Fibroblast of pulmonary artery (primary cell): ENCODE data around the gene MIF4GD.

Experiments
- DNase-seq: peaks from one replicate; pipeline ENCODE4 v3.0.0-alpha.2; 2010; ENCODE audit warnings: low read depth
- H3K4me3 ChIP-seq: replicated peaks from 2 replicates; pipeline ENCODE4 v1.5.1; 2011; ENCODE audit warnings: low read depth, mild to moderate bottlenecking, control low read depth, low read length, moderate library complexity
- CTCF ChIP-seq: IDR thresholded peaks from 2 replicates; pipeline ENCODE4 v1.5.1; 2011; ENCODE audit warnings: mild to moderate bottlenecking, control low read depth, low read length, inconsistent platforms; ENCODE audit errors: missing control alignments

MIF4GD gene

GRCh38 chr17:75239214-75239613 lies 31.8 kb downstream of the MIF4GD start:
- H3K4me3 ChIP-seq, result no peak overlapping the region
- no peak for TF ChIP-seq CTCF
- DNase-seq, result no peak

DNA sequence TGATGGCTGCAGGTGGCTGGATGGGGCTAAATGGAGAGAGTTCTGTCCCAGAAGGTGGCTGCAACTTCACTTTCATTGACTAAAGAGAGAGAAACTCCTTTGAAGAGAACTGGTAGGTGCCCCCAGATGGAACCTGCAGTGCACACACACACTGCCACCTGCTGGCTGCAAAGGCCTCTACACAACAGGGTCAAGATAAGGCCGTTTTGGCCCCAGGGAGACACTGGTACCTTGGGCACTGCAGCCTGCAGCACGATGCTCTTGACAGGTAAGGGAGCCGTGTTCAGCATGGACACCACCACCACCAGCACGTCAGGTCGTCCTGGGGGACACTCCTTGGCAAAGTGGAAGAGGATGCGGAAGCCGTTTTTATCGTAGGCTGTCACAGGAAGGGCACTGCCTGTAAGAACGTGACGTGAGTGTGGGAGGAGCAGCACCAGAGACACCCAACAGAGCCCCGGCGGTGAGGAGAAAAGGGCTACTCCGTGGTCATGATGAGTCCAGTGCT lies 32.3 kb downstream of the MIF4GD start:
- peak; percentile 87 for TF ChIP-seq CTCF
- H3K4me3 ChIP-seq, result no peak overlapping the region
- peak; percentile 78 for DNase-seq

- no peak for TF ChIP-seq CTCF
- no peak overlapping the region for H3K4me3 ChIP-seq
- no peak for DNase-seq
These were observed 32.9 kb downstream of the MIF4GD start for GRCh38 chr17:75238020-75238580.

DNA sequence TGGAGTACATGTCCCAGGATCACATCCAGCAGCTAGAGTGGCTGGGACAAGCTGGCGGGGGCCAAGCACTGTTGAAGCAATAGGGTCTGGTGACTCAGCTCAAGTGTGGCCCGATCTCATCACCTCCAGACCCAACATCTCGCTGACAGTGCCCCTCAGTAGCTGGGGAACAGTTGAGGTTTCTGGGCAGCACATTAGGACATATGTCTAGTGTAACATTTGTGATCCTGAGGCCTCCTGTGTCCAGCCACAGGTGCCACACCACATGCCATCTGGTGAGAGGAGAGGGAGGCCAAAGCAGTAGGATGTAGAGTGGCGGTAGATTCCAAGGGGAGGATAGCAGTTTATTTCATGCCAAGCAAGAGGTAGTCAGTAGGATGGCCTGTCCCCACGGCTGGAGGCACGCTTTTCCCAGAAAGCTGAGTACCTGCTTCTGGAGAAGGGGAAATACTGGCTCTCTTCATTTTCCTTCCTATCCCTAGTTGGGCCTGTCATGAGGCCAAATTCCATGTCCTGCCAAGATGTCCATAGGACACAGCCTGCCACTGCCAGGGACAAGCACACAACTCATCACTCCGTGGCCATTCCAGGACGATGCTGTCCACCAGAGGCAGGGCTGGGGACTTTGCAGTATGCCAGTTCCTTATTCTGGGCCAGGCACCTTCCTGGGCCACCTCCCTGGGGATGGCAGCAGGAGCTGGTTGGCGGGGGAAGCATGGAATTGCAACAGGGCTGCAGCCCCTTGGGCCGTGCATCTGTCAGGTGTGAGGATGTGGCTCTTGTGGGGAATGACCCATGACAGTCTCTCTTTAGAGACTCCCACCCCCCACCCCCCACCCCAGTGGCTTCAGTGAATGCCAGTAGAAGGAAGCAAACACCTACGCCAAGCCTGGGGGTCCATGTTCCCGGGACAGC lies 33.7 kb downstream of the MIF4GD start:
- TF ChIP-seq CTCF, result no peak
- no peak overlapping the region for H3K4me3 ChIP-seq
- DNase-seq, result no peak

DNA sequence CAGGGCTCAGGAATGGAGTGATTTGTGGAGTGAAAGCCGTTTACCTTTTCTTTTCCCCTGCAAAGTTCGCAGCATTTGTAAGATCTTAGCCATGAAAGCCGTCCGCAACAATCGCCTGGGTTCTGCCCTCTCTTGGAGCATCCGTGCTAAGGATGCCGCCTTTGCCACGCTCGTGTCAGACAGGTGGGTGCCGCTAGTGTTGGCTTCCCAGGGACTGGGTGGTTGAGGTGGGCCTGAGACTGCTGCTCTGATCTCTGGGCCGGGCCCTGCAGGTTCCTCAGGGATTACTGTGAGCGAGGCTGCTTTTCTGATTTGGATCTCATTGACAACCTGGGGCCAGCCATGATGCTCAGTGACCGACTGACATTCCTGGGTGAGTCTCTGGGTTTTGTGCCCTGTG lies 38.2 kb downstream of the MIF4GD start:
- no peak for TF ChIP-seq CTCF
- DNase-seq, result no peak

GRCh38 chr17:75231741-75232464 lies 39.1 kb downstream of the MIF4GD start:
- no peak overlapping the region for H3K4me3 ChIP-seq
- no peak for DNase-seq
- no peak for TF ChIP-seq CTCF

More for the DNA sequence above, 38.2 kb downstream of the MIF4GD start:
- H3K4me3 ChIP-seq, result no peak overlapping the region
